Vagina (tissue), 2 donors: ENCODE data around the gene DNMT3B. TPM values are rescaled to one million over a fixed set of nuclear protein-coding genes. Genes with fewer than 3 reads are reported as not detected.

Source experiments
- DNase-seq, 2 donors: peaks; one replicate each; pipeline ENCODE4 v3.0.0-alpha.2; 2017; ENCODE audit errors: extremely low spot score in 2 of 2
- H3K27ac ChIP-seq: fragments of 200-600 bp; sonication (generic); one replicate; pipeline ENCODE4 v1.5.1; 2019
- H3K27me3 ChIP-seq: fragments of 200-600 bp; sonication (generic); one replicate; pipeline ENCODE4 v1.5.1; 2019
- H3K36me3 ChIP-seq, 2 donors: fragments of 200-600 bp; sonication (generic); one replicate each; pipeline ENCODE4 v1.5.1; 2017 to 2019
- H3K4me1 ChIP-seq: fragments of 200-600 bp; sonication (generic); one replicate; pipeline ENCODE4 v1.5.1; 2019
- H3K4me3 ChIP-seq, 2 donors: fragments of 200-600 bp; sonication (generic); 1 replicate in 1 of 2; 2 replicates in 1 of 2; pipeline ENCODE4 v1.5.1; 2016 to 2019
- H3K9me3 ChIP-seq: fragments of 200-600 bp; sonication (generic); one replicate; pipeline ENCODE4 v1.5.1; 2019
- CTCF ChIP-seq, 3 experiments: fragments of 450-650 bp in 2 of 3; fragments of 200-600 bp in 1 of 3; sonication (generic) in 1 of 3; IDR thresholded peaks; one replicate each; pipeline ENCODE4 v1.5.1; 2017 to 2019; ENCODE audit warnings: antibody characterized with exemption in 3 of 3, mild to moderate bottlenecking in 2 of 3, moderate library complexity in 2 of 3
- POLR2A ChIP-seq, 2 donors: fragments of 450-650 bp; IDR thresholded peaks; one replicate each; pipeline ENCODE4 v1.6.1; 2017; ENCODE audit warnings: antibody characterized with exemption in 2 of 2, mild to moderate bottlenecking in 2 of 2, moderate library complexity in 2 of 2
- POLR2AphosphoS5 ChIP-seq, 2 donors: sonication (generic); formaldehyde crosslinking; IDR thresholded peaks; one replicate each; pipeline ENCODE4 v1.9.0; 2017; ENCODE audit warnings: antibody characterized with exemption in 2 of 2, mild to moderate bottlenecking in 2 of 2, low read depth in 1 of 2; ENCODE audit not compliant: insufficient read depth in 1 of 2
- intact Hi-C: fragments of 100-400 bp; cut with DNase I; formaldehyde crosslinking; loops from one replicate; pipeline ENCODE4 v1.15.1; 2023
- total RNA-seq: library from RNA; depleted of rRNA; stranded (reverse); fragments of >200 nt; gene quantifications from one replicate; pipeline ENCODE4 v1.2.3, GENCODE V29; 2016

DNMT3B gene
- total RNA-seq, 1 donor from 2014 or later = 1.2 TPM

- H3K4me3 ChIP-seq = no peak overlapping the region
- no peak for TF ChIP-seq CTCF (IDR thresholded peaks at IDR 0.05)
- no peak for TF ChIP-seq POLR2A (IDR thresholded peaks at IDR 0.05)
- TF ChIP-seq POLR2AphosphoS5 (IDR thresholded peaks at IDR 0.05; ENCODE audit: insufficient read depth in 1 of 2, low read depth in 1 of 2) = no peak
- H3K36me3 ChIP-seq = no peaks in the 10 kb centered on the region
- H3K27me3 ChIP-seq = no peaks in the 10 kb centered on the region
- intact Hi-C loops = no loop called here
- no peak overlapping the region for H3K27ac ChIP-seq
- H3K9me3 ChIP-seq = no peaks in the 10 kb centered on the region
- no peak for DNase-seq
- H3K4me1 ChIP-seq = no peaks in the 10 kb centered on the region
Observed at GRCh38 chr20:32805721-32806120, 43.5 kb downstream of the DNMT3B start.

GRCh38 chr20:32806356-32806755 lies 44.2 kb downstream of the DNMT3B start:
- TF ChIP-seq CTCF (IDR thresholded peaks at IDR 0.05) (no peak), POLR2A (IDR thresholded peaks at IDR 0.05) (no peak), POLR2AphosphoS5 (IDR thresholded peaks at IDR 0.05; ENCODE audit: insufficient read depth in 1 of 2, low read depth in 1 of 2) (no peak)
- intact Hi-C loops = no loop called here
- Histone ChIP-seq H3K36me3 (no peaks in the 10 kb centered on the region), H3K27me3 (no peaks in the 10 kb centered on the region), H3K27ac (no peak overlapping the region), H3K4me1 (no peaks in the 10 kb centered on the region), H3K4me3 (no peak overlapping the region), H3K9me3 (no peaks in the 10 kb centered on the region)
- DNase-seq = no peak

- Histone ChIP-seq H3K9me3 (no peaks in the 10 kb centered on the region), H3K4me1 (no peaks in the 10 kb centered on the region), H3K36me3 (no peaks in the 10 kb centered on the region), H3K27ac (no peak overlapping the region), H3K4me3 (no peak overlapping the region), H3K27me3 (no peaks in the 10 kb centered on the region)
- TF ChIP-seq POLR2A (IDR thresholded peaks at IDR 0.05) = no peak
- DNase-seq = no peak
- intact Hi-C loops = no loop called here
Observed at GRCh38 chr20:32807706-32808105, 45.5 kb downstream of the DNMT3B start.

GRCh38 chr20:32808438-32808837 lies 46.3 kb downstream of the DNMT3B start:
- intact Hi-C loops = no loop called here
- Histone ChIP-seq H3K4me3 (no peak overlapping the region), H3K27ac (no peak overlapping the region), H3K4me1 (no peaks in the 10 kb centered on the region), H3K36me3 (no peaks in the 10 kb centered on the region), H3K27me3 (no peaks in the 10 kb centered on the region), H3K9me3 (no peaks in the 10 kb centered on the region)
- TF ChIP-seq POLR2AphosphoS5 (IDR thresholded peaks at IDR 0.05; ENCODE audit: insufficient read depth in 1 of 2, low read depth in 1 of 2) (no peak), CTCF (IDR thresholded peaks at IDR 0.05) (no peak), POLR2A (IDR thresholded peaks at IDR 0.05) (no peak)
- DNase-seq = no peak

- TF ChIP-seq POLR2AphosphoS5 (IDR thresholded peaks at IDR 0.05; ENCODE audit: insufficient read depth in 1 of 2, low read depth in 1 of 2) = no peak
- no peak for TF ChIP-seq POLR2A (IDR thresholded peaks at IDR 0.05)
- TF ChIP-seq CTCF (IDR thresholded peaks at IDR 0.05) = no peak
- no peaks in the 10 kb centered on the region for H3K9me3 ChIP-seq
- no peaks in the 10 kb centered on the region for H3K36me3 ChIP-seq
- H3K4me3 ChIP-seq = no peak overlapping the region
- no peak overlapping the region for H3K27ac ChIP-seq
- intact Hi-C loops = no loop called here
- no peak for DNase-seq
- H3K4me1 ChIP-seq = no peaks in the 10 kb centered on the region
- no peaks in the 10 kb centered on the region for H3K27me3 ChIP-seq
Observed at GRCh38 chr20:32809907-32810306, 47.7 kb downstream of the DNMT3B start.

- H3K27me3 ChIP-seq = no peaks in the 10 kb centered on the region
- H3K27ac ChIP-seq = no peak overlapping the region
- TF ChIP-seq CTCF (IDR thresholded peaks at IDR 0.05) (no peak), POLR2A (IDR thresholded peaks at IDR 0.05) (no peak), POLR2AphosphoS5 (IDR thresholded peaks at IDR 0.05; ENCODE audit: insufficient read depth in 1 of 2, low read depth in 1 of 2) (no peak)
- H3K9me3 ChIP-seq = no peaks in the 10 kb centered on the region
- H3K4me1 ChIP-seq = no peaks in the 10 kb centered on the region
- no peak overlapping the region for H3K4me3 ChIP-seq
- H3K36me3 ChIP-seq = no peaks in the 10 kb centered on the region
- DNase-seq = no peak
- intact Hi-C loops = no loop called here
Observed at GRCh38 chr20:32810941-32811340, 48.8 kb downstream of the DNMT3B start.
